HG02870 (cell line): ENCODE data around the gene ANXA6.
A peak's percentile ranks its signal among the peaks of the same experiment; 100 is the strongest.

ENCODE experiments used
- ATAC-seq: cut with Tn5 transposase; IDR thresholded peaks from one replicate; pipeline ENCODE4 v1.9.1; 2021; ENCODE audit warnings: mild to moderate bottlenecking, moderate library complexity; ENCODE audit not compliant: unreplicated experiment

The ANXA6 gene

GRCh38 chr5:151084363-151084762, 73.2 kb downstream of the ANXA6 start:
- no peak for ATAC-seq

GRCh38 chr5:151083081-151083676, 74.4 kb downstream of the ANXA6 start:
- ATAC-seq, result no peak

- no peak for ATAC-seq
These were observed 75.2 kb downstream of the ANXA6 start for GRCh38 chr5:151082282-151082902.

- ATAC-seq, result no peak
These were observed 75.9 kb downstream of the ANXA6 start for GRCh38 chr5:151081431-151082281.

- ATAC-seq, result peak; percentile 66
These were observed 76.8 kb downstream of the ANXA6 start, which contains the start of gene TNIP1 for GRCh38 chr5:151080613-151081430. TSS of gene TNIP1 (minus strand) at chr5:151081034. CDS start at chr5:151065095, 15,939 bp downstream.

GRCh38 chr5:151079838-151080612, 77.6 kb downstream of the ANXA6 start:
- ATAC-seq, result no peak

GRCh38 chr5:151078490-151079262, 78.9 kb downstream of the ANXA6 start:
- peak; percentile 53 for ATAC-seq

GRCh38 chr5:151077967-151078366, 79.6 kb downstream of the ANXA6 start:
- ATAC-seq, result no peak

GRCh38 chr5:151077419-151077818, 80.2 kb downstream of the ANXA6 start:
- no peak for ATAC-seq

GRCh38 chr5:151076616-151077015, 81.0 kb downstream of the ANXA6 start:
- ATAC-seq, result no peak

- ATAC-seq, result no peak
These were observed 81.8 kb downstream of the ANXA6 start for GRCh38 chr5:151075698-151076331.

GRCh38 chr5:151074557-151074956, 83.0 kb downstream of the ANXA6 start:
- no peak for ATAC-seq

GRCh38 chr5:151073280-151073679, 84.3 kb downstream of the ANXA6 start:
- no peak for ATAC-seq

- ATAC-seq, result no peak
These were observed 85.0 kb downstream of the ANXA6 start for GRCh38 chr5:151072630-151073025.

- ATAC-seq, result no peak
These were observed 85.5 kb downstream of the ANXA6 start for GRCh38 chr5:151071848-151072629.

GRCh38 chr5:151071021-151071420, 86.6 kb downstream of the ANXA6 start:
- no peak for ATAC-seq

- no peak for ATAC-seq
These were observed 87.1 kb downstream of the ANXA6 start for GRCh38 chr5:151070449-151070848.
